Mucosa of descending colon (tissue), 3 donors: Measurements from ENCODE around the gene DGKB. TPM values are rescaled to one million over a fixed set of nuclear protein-coding genes. Genes with fewer than 3 reads are reported as not detected.

Source experiments
- ATAC-seq: fragments of 200-7000 bp; cut with Tn5 transposase; one replicate; pipeline ENCODE4 v1.9.1; 2020; ENCODE audit warnings: mild to moderate bottlenecking, moderate library complexity
- DNase-seq, 3 donors: peaks; one replicate each; pipeline ENCODE4 v3.0.0-alpha.2; 2020
- H3K36me3 ChIP-seq: fragments of 200-600 bp; one replicate; pipeline ENCODE4 v1.8.0; 2021; ENCODE audit warnings: low read depth, mild to moderate bottlenecking
- H3K4me1 ChIP-seq: fragments of 200-600 bp; one replicate; pipeline ENCODE4 v1.8.0; 2021; ENCODE audit warnings: low read depth, mild to moderate bottlenecking
- H3K4me3 ChIP-seq: fragments of 200-600 bp; one replicate; pipeline ENCODE4 v1.8.0; 2021; ENCODE audit warnings: mild to moderate bottlenecking
- H3K9me3 ChIP-seq: fragments of 200-600 bp; one replicate; pipeline ENCODE4 v1.8.0; 2021; ENCODE audit warnings: mild to moderate bottlenecking
- CTCF ChIP-seq: fragments of 200-600 bp; IDR thresholded peaks from one replicate; pipeline ENCODE4 v1.8.0; 2022; ENCODE audit warnings: antibody characterized with exemption, mild to moderate bottlenecking
- intact Hi-C, 2 donors: fragments of 100-400 bp; cut with DNase I in 1 of 2; cut with micrococcal nuclease in 1 of 2; formaldehyde crosslinking; loops; one replicate each; pipeline versions ENCODE4 v1.11.0 to v1.11.1; 2022; cut with DNase I, micrococcal nuclease
- total RNA-seq, 3 donors: library from RNA; stranded (reverse); fragmentation: NEBNext Ultra II Directional in 2 of 3; extraction: Animal tissue kit (Norgen Biotek cat#: 25700) in 2 of 3; gene quantifications; one replicate each; pipeline versions ENCODE4 v1.2.1 to v1.2.4, GENCODE V29; 2021 to 2023
- donor health status: DM: no; HTN: no; CAD: no; lungs with moderate emphysema.
- donor health status: DM: no; HTN: no; CAD: no.
- donor health status: DM: no; HTN: yes; CAD: no.

The DGKB gene
- total RNA-seq, 3 donors from 2014 or later: 0.19 to 5.6 (median 0.78) TPM

- H3K9me3 ChIP-seq: no peaks in the 10 kb centered on the region
- intact Hi-C loops: no loop called here
- no peaks in the 10 kb centered on the region for H3K36me3 ChIP-seq
- no peak for DNase-seq
- TF ChIP-seq CTCF: no peak
- no peak for ATAC-seq
- H3K4me1 ChIP-seq: no peaks in the 10 kb centered on the region
- no peak overlapping the region for H3K4me3 ChIP-seq
These were observed 570.4 kb downstream of the DGKB start for GRCh38 chr7:14332155-14332554.

GRCh38 chr7:14324767-14325166 is 577.8 kb downstream of the DGKB start:
- ATAC-seq: no peak
- no peak for TF ChIP-seq CTCF
- Histone ChIP-seq H3K36me3 (no peaks in the 10 kb centered on the region), H3K4me3 (no peak overlapping the region), H3K4me1 (no peaks in the 10 kb centered on the region), H3K9me3 (no peaks in the 10 kb centered on the region)
- intact Hi-C loops: no loop called here
- DNase-seq: no peak

GRCh38 chr7:14322724-14323123 is 579.8 kb downstream of the DGKB start:
- Histone ChIP-seq H3K9me3 (no peaks in the 10 kb centered on the region), H3K36me3 (no peaks in the 10 kb centered on the region), H3K4me1 (no peaks in the 10 kb centered on the region), H3K4me3 (no peak overlapping the region)
- DNase-seq: no peak
- TF ChIP-seq CTCF: no peak
- no peak for ATAC-seq
- intact Hi-C loops: no loop called here

- TF ChIP-seq CTCF: no peak
- no peak overlapping the region for H3K4me3 ChIP-seq
- no peaks in the 10 kb centered on the region for H3K9me3 ChIP-seq
- no peak for ATAC-seq
- intact Hi-C loops: no loop called here
- no peak for DNase-seq
- no peaks in the 10 kb centered on the region for H3K36me3 ChIP-seq
- H3K4me1 ChIP-seq: no peaks in the 10 kb centered on the region
These were observed 580.6 kb downstream of the DGKB start for GRCh38 chr7:14321947-14322346.

GRCh38 chr7:14309432-14309831 is 593.1 kb downstream of the DGKB start:
- DNase-seq (no peak), ATAC-seq (no peak)
- H3K36me3 ChIP-seq: no peaks in the 10 kb centered on the region
- H3K4me3 ChIP-seq: no peak overlapping the region
- no peak for TF ChIP-seq CTCF
- intact Hi-C loops: no loop called here
- H3K9me3 ChIP-seq: no peaks in the 10 kb centered on the region
- no peaks in the 10 kb centered on the region for H3K4me1 ChIP-seq

GRCh38 chr7:14305233-14305866 is 597.2 kb downstream of the DGKB start:
- ATAC-seq: no peak
- TF ChIP-seq CTCF: no peak

More at GRCh38 chr7:14305233-14305866, 597.2 kb downstream of the DGKB start:
- H3K36me3 ChIP-seq: no peaks in the 10 kb centered on the region
- intact Hi-C loops: no loop called here
- H3K4me3 ChIP-seq: no peak overlapping the region
- H3K4me1 ChIP-seq: no peaks in the 10 kb centered on the region
- H3K9me3 ChIP-seq: no peaks in the 10 kb centered on the region
- DNase-seq: no peak
